Fibroblast of the aortic adventitia (primary cell): ENCODE measurements around the gene GRB10. TPM values are rescaled to one million over a fixed set of nuclear protein-coding genes. Genes with fewer than 3 reads are reported as not detected.

Experiments used
- DNase-seq: peaks from one replicate; pipeline ENCODE4 v3.0.0-alpha.2; 2010; ENCODE audit warnings: low read depth
- H3K4me3 ChIP-seq: 2 replicates; pipeline ENCODE4 v1.5.1; 2011; ENCODE audit warnings: low read depth, mild to moderate bottlenecking, control low read depth, low read length, moderate library complexity
- CTCF ChIP-seq: IDR thresholded peaks from 2 replicates; pipeline ENCODE4 v1.5.1; 2011; ENCODE audit warnings: mild to moderate bottlenecking, low read length, control low read depth, inconsistent platforms; ENCODE audit not compliant: insufficient read depth
- total RNA-seq: library from RNA; depleted of rRNA; stranded (reverse); fragments of >200 nt; gene quantifications from 2 replicates; pipeline ENCODE4 v1.2.3, GENCODE V29; 2012; ENCODE audit warnings: low replicate concordance

GRB10 gene
- total RNA-seq, 1 donor: 39.1 TPM

DNA sequence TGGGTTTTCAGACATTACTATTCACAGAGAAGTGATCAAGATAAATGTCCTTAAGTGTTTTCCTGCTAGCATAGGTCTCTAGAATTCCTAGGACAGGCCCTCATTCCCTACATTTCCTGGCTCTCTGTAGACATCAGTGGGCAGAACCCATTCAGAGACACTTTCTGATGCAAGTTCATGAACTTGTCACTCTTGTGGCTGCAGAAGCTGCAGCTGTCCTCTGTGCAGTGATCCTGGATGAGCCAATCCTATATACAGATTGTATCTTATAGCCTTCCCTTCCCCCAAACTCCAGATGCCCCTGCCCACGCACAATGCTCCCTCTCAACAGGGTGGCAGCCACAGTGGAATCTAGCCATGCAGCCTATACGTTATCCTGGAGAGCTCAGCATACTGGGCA, 12.6 kb upstream of the GRB10 start:
- H3K4me3 ChIP-seq: no peak overlapping the region
- DNase-seq: no peak
- TF ChIP-seq CTCF: no peak

- peak overlapping the region; percentile 64 for H3K4me3 ChIP-seq
- no peak for DNase-seq
- no peak for TF ChIP-seq CTCF
Measured at GRCh38 chr7:50793947-50794570, 11.4 kb upstream of the GRB10 start.

DNA sequence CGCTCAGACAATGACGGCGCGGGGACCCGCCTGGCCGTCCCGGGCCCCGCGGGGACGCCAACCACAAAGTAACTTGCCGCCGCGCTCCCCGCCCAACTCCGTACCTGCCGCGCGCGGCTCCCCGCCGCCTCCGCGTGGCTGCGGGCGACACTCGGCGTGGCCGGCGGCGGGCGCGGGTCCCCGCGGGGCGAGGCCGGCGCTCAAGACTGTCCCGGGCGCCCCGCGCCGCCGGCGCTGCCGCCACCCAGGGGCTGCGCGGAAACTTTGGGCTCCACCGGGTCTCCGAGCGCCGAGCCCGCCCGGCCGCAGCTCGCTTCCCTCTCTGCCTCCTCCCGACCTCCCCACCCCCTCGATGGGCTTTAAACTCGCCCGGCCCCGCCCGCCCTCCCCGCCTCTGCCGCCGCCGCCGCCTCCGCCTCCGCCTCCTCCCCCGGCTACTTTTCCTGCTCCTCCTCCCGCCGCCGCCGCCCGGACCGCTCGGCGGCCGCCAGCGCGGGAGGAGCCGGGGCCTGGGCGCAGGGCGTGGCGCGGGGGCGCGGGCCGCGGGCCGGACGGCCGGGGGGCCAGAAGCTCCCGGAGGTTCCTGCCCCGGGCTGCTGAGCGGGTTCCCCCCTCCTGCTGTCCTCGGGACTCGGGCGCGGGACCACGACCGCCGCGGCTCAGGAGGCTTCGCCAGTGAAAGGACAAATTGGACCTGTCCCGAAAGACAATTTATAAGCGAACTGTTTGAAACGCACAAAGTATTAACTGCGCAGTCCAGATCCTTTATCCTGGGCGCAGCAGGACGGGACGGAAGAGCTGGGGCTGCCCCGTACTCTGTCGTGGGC, 10.6 kb upstream of the GRB10 start:
- H3K4me3 ChIP-seq: peak overlapping the region; percentile 72
- no peak for TF ChIP-seq CTCF
- peak; percentile 59 for DNase-seq

- TF ChIP-seq CTCF: peak; percentile 9
- peak overlapping the region; percentile 72 for H3K4me3 ChIP-seq
- DNase-seq: peak; percentile 72
Measured at GRCh38 chr7:50792342-50793119, 9.8 kb upstream of the GRB10 start.

- DNase-seq: peak; percentile 63
- peak overlapping the region; percentile 72 for H3K4me3 ChIP-seq
- no peak for TF ChIP-seq CTCF
Measured at GRCh38 chr7:50791938-50792341, 9.2 kb upstream of the GRB10 start.

DNA sequence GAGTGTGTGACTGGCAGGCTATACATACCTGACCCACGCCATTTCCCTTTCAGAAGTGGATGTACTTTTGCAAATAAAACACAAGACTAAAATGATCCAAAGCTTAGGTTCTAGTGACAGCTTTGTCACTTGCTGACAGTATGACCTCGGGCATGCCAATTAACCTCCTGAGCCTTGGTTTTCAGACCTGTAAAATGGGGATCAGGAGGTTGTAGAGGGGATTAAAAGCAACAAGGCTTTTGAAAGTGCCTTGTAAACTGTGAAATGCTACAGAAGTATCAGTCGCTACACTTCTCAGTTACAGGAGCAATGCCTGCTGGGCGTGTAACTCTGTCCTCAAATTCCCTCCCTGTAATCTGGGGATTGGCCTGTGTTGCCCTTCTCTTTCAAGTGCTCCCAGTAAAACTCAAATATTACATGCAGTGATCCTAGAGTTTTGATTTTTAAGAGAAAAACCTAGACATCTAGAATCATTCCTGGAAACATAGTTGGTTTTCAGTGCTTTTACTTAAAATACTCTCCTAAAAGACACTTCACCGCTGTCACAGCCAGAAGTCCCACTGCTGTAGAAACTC, 8.8 kb upstream of the GRB10 start:
- peak; percentile 31 for DNase-seq
- TF ChIP-seq CTCF: no peak
- peak overlapping the region; percentile 72 for H3K4me3 ChIP-seq
